Panc1 (cell line): ENCODE results near the gene SUPT3H. TPM values are rescaled to one million over a fixed set of nuclear protein-coding genes. Genes with fewer than 3 reads are reported as not detected.

Experiments used
- ATAC-seq: fragments of 200-7000 bp; cut with Tn5 transposase; 2 replicates; pipeline ENCODE4 v1.9.1; 2020; ENCODE audit warnings: mild to moderate bottlenecking, moderate library complexity
- BruUV-seq: library from RNA; stranded (reverse); fragments of 400-500 nt; replicated peaks from 2 replicates; lab custom pipeline; 2021; lab: Mats Ljungman, UMichigan
- CTCF ChIA-PET: fragments of 300-600 bp; sonication (Branson Sonifier 250); formaldehyde crosslinking; loops from one replicate; lab custom pipeline; 2022; ENCODE audit warnings: antibody characterized with exemption; lab: Charles Lee
- POLR2A ChIA-PET: fragments of 300-600 bp; sonication (Branson Sonifier 250); formaldehyde crosslinking; loops from one replicate; lab custom pipeline; 2022; ENCODE audit warnings: antibody characterized with exemption; lab: Charles Lee
- DNase-seq: peaks from one replicate; pipeline ENCODE4 v3.0.0-alpha.2; 2010; ENCODE audit warnings: low read depth, low spot score
- H3K27ac ChIP-seq: 2 replicates; pipeline ENCODE4 v1.5.1; 2011; ENCODE audit warnings: mild to moderate bottlenecking, low read length, inconsistent platforms
- H3K27me3 ChIP-seq: fragments of 200-500 bp; sonication (Bioruptor generic); 2 replicates; pipeline ENCODE4 v1.6.0; 2014; ENCODE audit warnings: low read length, inconsistent platforms; ENCODE audit not compliant: control insufficient read depth, insufficient read depth
- H3K36me3 ChIP-seq: fragments of 200-500 bp; sonication (Bioruptor generic); 2 replicates; pipeline ENCODE4 v1.5.1; 2014; ENCODE audit warnings: inconsistent platforms, mild to moderate bottlenecking, low read length, moderate library complexity; ENCODE audit not compliant: control insufficient read depth, insufficient read depth
- H3K4me1 ChIP-seq: 2 replicates; pipeline ENCODE4 v1.5.1; 2011; ENCODE audit warnings: inconsistent platforms, mild to moderate bottlenecking, low read length, moderate library complexity; ENCODE audit not compliant: control insufficient read depth, insufficient read depth
- H3K4me3 ChIP-seq, 2 experiments: 2 replicates each; pipeline ENCODE4 v1.5.1; 2011 to 2012; ENCODE audit warnings: low read depth in 2 of 2, low read length in 2 of 2, mild to moderate bottlenecking in 2 of 2, inconsistent platforms in 1 of 2, moderate library complexity in 1 of 2
- H3K9me3 ChIP-seq: fragments of 200-500 bp; sonication (Bioruptor generic); 2 replicates; pipeline ENCODE4 v1.5.1; 2014; ENCODE audit warnings: low read depth, mild to moderate bottlenecking, inconsistent platforms, low read length, moderate library complexity; ENCODE audit not compliant: control insufficient read depth, insufficient read depth
- POLR2AphosphoS5 ChIP-seq: IDR thresholded peaks from 2 replicates; pipeline ENCODE4 v1.6.1; 2012; ENCODE audit warnings: mild to moderate bottlenecking, low read depth, low read length, moderate library complexity
- SIN3A ChIP-seq: IDR thresholded peaks from 2 replicates; pipeline ENCODE4 v1.6.1; 2012; ENCODE audit warnings: low read depth, mild to moderate bottlenecking, low read length, moderate library complexity, borderline replicate concordance; ENCODE audit not compliant: insufficient read depth
- TCF7L2 ChIP-seq: IDR thresholded peaks from 2 replicates; pipeline ENCODE4 v1.6.1; 2011; ENCODE audit warnings: mild to moderate bottlenecking, low read depth, low read length, inconsistent platforms
- in situ Hi-C: cut with HindIII; loops from 2 replicates; pipeline ENCODE4 v1.10.0; 2016; ENCODE audit warnings: low sequenced_read_pairs, low pct_unique_long_range_greater_than_20kb
- intact Hi-C: fragments of 100-400 bp; cut with micrococcal nuclease; formaldehyde crosslinking; loops from one replicate; pipeline ENCODE4 v1.10.0; 2022; ENCODE audit not compliant: unreplicated experiment
- total RNA-seq: library from RNA; stranded (reverse); gene quantifications from one replicate; pipeline ENCODE4 v1.2.1, GENCODE V29; 2021; ENCODE audit not compliant: unreplicated experiment
- TF ChIP-seq, protein P1 (sequence below), 2 experiments: IDR thresholded peaks; 2 replicates each; pipeline ENCODE4 v1.6.1; 2011 to 2012; ENCODE audit warnings: low read depth in 2 of 2, control low read depth in 1 of 2, low read length in 1 of 2, mild to moderate bottlenecking in 1 of 2, moderate library complexity in 1 of 2; ENCODE audit not compliant: insufficient read depth in 1 of 2
- TF ChIP-seq, protein P2 (sequence below): fragments of 450-650 bp; IDR thresholded peaks from 2 replicates; pipeline ENCODE4 v1.5.1; 2017; ENCODE audit warnings: mild to moderate bottlenecking

The SUPT3H gene
- total RNA-seq, 1 experiment from 2014 or later, result 11.0 TPM

DNA sequence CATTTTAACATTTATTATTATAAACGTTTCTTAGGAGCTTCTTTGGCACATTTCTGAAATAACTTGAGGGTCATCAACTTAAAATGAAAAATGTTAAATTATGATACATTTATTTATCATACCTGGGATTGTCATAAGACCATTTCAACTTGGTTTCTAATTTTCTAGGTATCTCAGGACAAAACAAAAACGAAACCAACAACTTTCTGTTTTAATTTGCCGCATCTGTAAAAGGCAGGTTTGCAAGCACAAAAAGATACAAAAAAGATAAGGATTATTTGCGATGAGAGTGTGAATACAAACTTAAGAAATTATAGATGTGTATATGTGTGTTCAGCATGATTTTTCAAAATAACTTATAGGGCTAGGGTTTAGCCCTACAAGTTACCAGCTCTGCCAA is 444.6 kb downstream of the SUPT3H start:
- intact Hi-C loops (no loop called here), in situ Hi-C loops (no loop called here)
- no peak for DNase-seq
- H3K9me3 ChIP-seq, result no peaks in the 10 kb centered on the region
- H3K27ac ChIP-seq, result peak overlapping the region; percentile 9; the same call in 1 of the 2 replicates
- POLR2A ChIA-PET, result no interaction called here
- ATAC-seq, result no peak
- CTCF ChIA-PET, result no interaction called here
- no peaks in the 10 kb centered on the region for H3K4me1 ChIP-seq
- H3K4me3 ChIP-seq, result peak overlapping the region; percentile 2 to 5; a peak in 2 of 4 replicates
- no peak for TF ChIP-seq POLR2AphosphoS5
- TF ChIP-seq, protein P1, sequence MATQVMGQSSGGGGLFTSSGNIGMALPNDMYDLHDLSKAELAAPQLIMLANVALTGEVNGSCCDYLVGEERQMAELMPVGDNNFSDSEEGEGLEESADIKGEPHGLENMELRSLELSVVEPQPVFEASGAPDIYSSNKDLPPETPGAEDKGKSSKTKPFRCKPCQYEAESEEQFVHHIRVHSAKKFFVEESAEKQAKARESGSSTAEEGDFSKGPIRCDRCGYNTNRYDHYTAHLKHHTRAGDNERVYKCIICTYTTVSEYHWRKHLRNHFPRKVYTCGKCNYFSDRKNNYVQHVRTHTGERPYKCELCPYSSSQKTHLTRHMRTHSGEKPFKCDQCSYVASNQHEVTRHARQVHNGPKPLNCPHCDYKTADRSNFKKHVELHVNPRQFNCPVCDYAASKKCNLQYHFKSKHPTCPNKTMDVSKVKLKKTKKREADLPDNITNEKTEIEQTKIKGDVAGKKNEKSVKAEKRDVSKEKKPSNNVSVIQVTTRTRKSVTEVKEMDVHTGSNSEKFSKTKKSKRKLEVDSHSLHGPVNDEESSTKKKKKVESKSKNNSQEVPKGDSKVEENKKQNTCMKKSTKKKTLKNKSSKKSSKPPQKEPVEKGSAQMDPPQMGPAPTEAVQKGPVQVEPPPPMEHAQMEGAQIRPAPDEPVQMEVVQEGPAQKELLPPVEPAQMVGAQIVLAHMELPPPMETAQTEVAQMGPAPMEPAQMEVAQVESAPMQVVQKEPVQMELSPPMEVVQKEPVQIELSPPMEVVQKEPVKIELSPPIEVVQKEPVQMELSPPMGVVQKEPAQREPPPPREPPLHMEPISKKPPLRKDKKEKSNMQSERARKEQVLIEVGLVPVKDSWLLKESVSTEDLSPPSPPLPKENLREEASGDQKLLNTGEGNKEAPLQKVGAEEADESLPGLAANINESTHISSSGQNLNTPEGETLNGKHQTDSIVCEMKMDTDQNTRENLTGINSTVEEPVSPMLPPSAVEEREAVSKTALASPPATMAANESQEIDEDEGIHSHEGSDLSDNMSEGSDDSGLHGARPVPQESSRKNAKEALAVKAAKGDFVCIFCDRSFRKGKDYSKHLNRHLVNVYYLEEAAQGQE (IDR thresholded peaks at IDR 0.05; ENCODE audit: insufficient read depth in 1 of 2, low read depth in 2 of 2, low read length in 1 of 2), result no peak
- TF ChIP-seq, protein P2, sequence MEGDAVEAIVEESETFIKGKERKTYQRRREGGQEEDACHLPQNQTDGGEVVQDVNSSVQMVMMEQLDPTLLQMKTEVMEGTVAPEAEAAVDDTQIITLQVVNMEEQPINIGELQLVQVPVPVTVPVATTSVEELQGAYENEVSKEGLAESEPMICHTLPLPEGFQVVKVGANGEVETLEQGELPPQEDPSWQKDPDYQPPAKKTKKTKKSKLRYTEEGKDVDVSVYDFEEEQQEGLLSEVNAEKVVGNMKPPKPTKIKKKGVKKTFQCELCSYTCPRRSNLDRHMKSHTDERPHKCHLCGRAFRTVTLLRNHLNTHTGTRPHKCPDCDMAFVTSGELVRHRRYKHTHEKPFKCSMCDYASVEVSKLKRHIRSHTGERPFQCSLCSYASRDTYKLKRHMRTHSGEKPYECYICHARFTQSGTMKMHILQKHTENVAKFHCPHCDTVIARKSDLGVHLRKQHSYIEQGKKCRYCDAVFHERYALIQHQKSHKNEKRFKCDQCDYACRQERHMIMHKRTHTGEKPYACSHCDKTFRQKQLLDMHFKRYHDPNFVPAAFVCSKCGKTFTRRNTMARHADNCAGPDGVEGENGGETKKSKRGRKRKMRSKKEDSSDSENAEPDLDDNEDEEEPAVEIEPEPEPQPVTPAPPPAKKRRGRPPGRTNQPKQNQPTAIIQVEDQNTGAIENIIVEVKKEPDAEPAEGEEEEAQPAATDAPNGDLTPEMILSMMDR, result no peak
- no peaks in the 10 kb centered on the region for H3K36me3 ChIP-seq
- BruUV-seq, result no TSS peak
- no peaks in the 10 kb centered on the region for H3K27me3 ChIP-seq

DNA sequence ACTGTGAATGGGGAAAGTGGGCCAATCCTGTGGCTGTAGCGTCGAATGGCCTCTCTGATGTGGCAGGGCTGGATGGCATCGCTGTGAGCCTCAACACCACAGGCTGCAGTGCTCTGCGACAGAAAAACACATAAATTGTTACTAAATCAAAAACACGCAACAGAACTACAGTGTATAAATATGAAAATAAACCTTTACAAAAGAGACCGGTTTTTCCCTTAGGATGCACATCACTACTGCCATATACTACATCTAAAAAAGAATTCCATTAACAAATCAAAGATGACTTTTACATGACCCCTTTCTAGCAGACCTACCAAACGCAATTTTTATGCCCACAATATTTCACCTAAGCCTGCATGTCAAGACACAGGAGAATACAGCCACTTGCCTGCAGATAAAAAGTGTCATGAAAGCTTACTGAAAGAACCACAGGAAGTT is 445.1 kb downstream of the SUPT3H start:
- no peaks in the 10 kb centered on the region for H3K9me3 ChIP-seq
- DNase-seq, result no peak

More for the DNA sequence above, 445.1 kb downstream of the SUPT3H start:
- Histone ChIP-seq H3K4me1 (no peaks in the 10 kb centered on the region), H3K27ac (peak overlapping the region; percentile 9; the same call in 1 of the 2 replicates), H3K27me3 (no peaks in the 10 kb centered on the region), H3K36me3 (no peaks in the 10 kb centered on the region), H3K4me3 (no peak overlapping the region; a peak in 1 of 4 replicates)
- BruUV-seq, result no TSS peak
- ATAC-seq, result no peak
- POLR2A ChIA-PET, result interaction anchor here (0.6 kb wide), 1 partner anchor 215 kb away, joined by 4 read pairs; no protein-coding TSS in a partner anchor
- CTCF ChIA-PET, result no interaction called here
- TF ChIP-seq POLR2AphosphoS5 (no peak), SIN3A (no peak), TCF7L2 (no peak)
- TF ChIP-seq, protein P2, result no peak
- TF ChIP-seq, protein P1 (IDR thresholded peaks at IDR 0.05; ENCODE audit: insufficient read depth in 1 of 2, low read depth in 2 of 2, low read length in 1 of 2), result no peak
- in situ Hi-C loops (no loop called here), intact Hi-C loops (no loop called here)
